Lung microvascular endothelial cell (primary cell): ENCODE measurements around the gene ITM2B. TPM values are rescaled to one million over a fixed set of nuclear protein-coding genes. Genes with fewer than 3 reads are reported as not detected.
"Not testable (repeated sequence)": the region's sequence is repeated elsewhere in the genome, so short reads cannot be mapped to it uniquely, and the experiment has no call there.

Experiments used
- DNase-seq, 2 donors: peaks; one replicate each; pipeline versions ENCODE4 v3.0.0 to v3.0.0-alpha.2; 2010; ENCODE audit warnings: low read depth in 2 of 2
- total RNA-seq: library from RNA; depleted of rRNA; stranded (reverse); fragments of >200 nt; gene quantifications from 2 replicates; pipeline ENCODE4 v1.2.1, GENCODE V29; 2014

The ITM2B gene
- total RNA-seq, 1 donor from 2014 or later, result 400 TPM

- no peak for DNase-seq
These were observed 8.3 kb upstream of the ITM2B start for GRCh38 chr13:48224701-48225100.

- no peak for DNase-seq
These were observed 2.5 kb upstream of the ITM2B start for GRCh38 chr13:48230541-48230940.

- DNase-seq, result no peak
These were observed 1.9 kb upstream of the ITM2B start for GRCh38 chr13:48231080-48231479.

- DNase-seq, result no peak
These were observed 1.1 kb upstream of the ITM2B start for GRCh38 chr13:48231933-48232332.

- DNase-seq, result peak; percentile 21 to 33
These were observed 473 bp upstream of the ITM2B start for GRCh38 chr13:48232420-48233045.

GRCh38 chr13:48233889-48234488 lies 983 bp downstream of the ITM2B start:
- peak in 1 of 2 donors; percentile 76 for DNase-seq

GRCh38 chr13:48234566-48235340 lies 1.7 kb downstream of the ITM2B start:
- peak; percentile 54 to 61 for DNase-seq

GRCh38 chr13:48235341-48236135 lies 2.5 kb downstream of the ITM2B start:
- peak; percentile 41 for DNase-seq

- peak; percentile 14 to 60 for DNase-seq
These were observed 3.7 kb downstream of the ITM2B start for GRCh38 chr13:48236528-48237353.

- DNase-seq, result not testable (repeated sequence)
These were observed 6.4 kb downstream of the ITM2B start for GRCh38 chr13:48239369-48239768.

- no peak for DNase-seq
These were observed 8.6 kb downstream of the ITM2B start for GRCh38 chr13:48241651-48242050.

GRCh38 chr13:48242677-48243076 lies 9.7 kb downstream of the ITM2B start:
- DNase-seq, result no peak

- no peak for DNase-seq
These were observed 11.2 kb downstream of the ITM2B start for GRCh38 chr13:48244159-48244558.

GRCh38 chr13:48246102-48246501 lies 13.1 kb downstream of the ITM2B start:
- DNase-seq, result no peak

- DNase-seq, result no peak
These were observed 16.0 kb downstream of the ITM2B start for GRCh38 chr13:48249018-48249417.

GRCh38 chr13:48251611-48252081 lies 18.6 kb downstream of the ITM2B start:
- DNase-seq, result peak in 1 of 2 donors; percentile 35

- no peak for DNase-seq
These were observed 19.2 kb downstream of the ITM2B start for GRCh38 chr13:48252176-48252575.

- no peak for DNase-seq
These were observed 20.8 kb downstream of the ITM2B start for GRCh38 chr13:48253849-48254248.

- DNase-seq, result no peak
These were observed 22.1 kb downstream of the ITM2B start for GRCh38 chr13:48255090-48255489.

- no peak for DNase-seq
These were observed 22.9 kb downstream of the ITM2B start for GRCh38 chr13:48255954-48256353.

- no peak for DNase-seq
These were observed 25.0 kb downstream of the ITM2B start for GRCh38 chr13:48258002-48258401.
